ENCODE data around the gene CLIP2.

- no peak for TF ChIP-seq CTCF (IDR thresholded peaks at IDR 0.05)
- no peak for TF ChIP-seq POLR2A (IDR thresholded peaks at IDR 0.05)
Measured at GRCh38 chr7:74306004-74306729, 17.0 kb downstream of the CLIP2 start.

Measured in prostate gland (tissue), 2 donors.